Stimulated activated CD4-positive, alpha-beta T cell treated with anti-CD3 and anti-CD28 coated beads, Interleukin-1b, Interleukin-23, amount 100 ng/mL, for 24 hours (primary cell): ENCODE results near the gene TRIM24.

Experiments
- DNase-seq, 4 experiments: peaks; one replicate each; pipeline ENCODE4 v3.0.0-alpha.2; 2020; ENCODE audit warnings: low read depth in 4 of 4, low spot score in 1 of 4

Gene TRIM24

DNA sequence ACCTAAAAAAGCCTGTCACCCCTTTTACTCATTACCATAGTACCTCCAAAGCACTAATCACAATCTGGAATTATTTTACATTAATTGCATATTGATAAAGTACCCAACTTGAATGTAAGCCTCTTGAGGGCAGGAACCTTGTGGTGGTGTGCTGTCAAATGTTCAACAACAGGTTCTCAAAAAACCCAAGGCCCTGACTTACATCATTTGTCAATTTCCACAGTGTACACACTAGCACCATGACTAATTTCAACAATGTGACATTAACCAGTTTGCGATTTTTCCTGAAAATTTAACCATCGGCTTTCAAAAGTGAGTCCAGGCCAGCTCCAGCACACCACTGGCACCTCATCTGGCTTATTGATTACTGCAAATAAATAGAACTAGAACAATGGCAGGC lies 153.6 kb downstream of the TRIM24 start:
- DNase-seq = no peak

DNA sequence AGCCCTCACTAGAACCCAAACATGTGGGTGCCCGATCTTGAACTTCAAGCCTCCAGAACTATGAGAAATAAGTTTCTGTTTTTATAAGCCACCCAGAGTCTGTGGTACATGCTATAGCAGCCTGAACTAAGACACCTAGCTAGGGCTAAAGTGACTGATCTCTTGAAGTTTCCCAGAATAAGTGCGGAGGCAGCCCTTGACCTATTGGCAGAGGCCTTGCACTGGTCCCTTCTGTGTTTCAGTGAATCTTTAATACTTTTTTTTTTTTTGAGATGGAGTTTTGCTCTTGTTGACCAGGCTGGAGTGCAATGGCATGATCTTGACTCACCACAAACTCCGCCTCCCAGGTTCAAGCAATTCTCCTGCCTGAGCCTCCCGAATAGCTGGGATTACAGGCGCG lies 156.0 kb downstream of the TRIM24 start:
- no peak for DNase-seq

DNA sequence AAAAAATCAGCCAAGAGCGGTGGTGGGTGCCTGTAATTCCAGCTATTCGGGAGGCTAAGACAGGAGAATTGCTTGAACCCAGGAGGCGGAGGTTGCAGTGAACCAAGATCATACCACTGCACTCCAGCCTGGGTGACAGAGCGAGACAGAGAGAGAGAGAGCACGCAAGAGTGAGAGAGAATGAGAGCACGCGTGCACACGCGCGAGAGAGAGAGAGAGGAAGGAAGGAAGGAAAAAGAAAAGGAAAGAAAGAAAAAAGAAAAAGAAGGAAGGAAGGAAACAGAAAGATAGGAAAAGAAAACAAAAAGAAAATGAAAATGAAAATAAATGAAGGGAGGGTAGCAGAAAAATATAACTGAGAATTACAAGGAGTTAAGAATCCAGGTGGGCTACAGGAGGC lies 158.4 kb downstream of the TRIM24 start:
- DNase-seq = no peak

DNA sequence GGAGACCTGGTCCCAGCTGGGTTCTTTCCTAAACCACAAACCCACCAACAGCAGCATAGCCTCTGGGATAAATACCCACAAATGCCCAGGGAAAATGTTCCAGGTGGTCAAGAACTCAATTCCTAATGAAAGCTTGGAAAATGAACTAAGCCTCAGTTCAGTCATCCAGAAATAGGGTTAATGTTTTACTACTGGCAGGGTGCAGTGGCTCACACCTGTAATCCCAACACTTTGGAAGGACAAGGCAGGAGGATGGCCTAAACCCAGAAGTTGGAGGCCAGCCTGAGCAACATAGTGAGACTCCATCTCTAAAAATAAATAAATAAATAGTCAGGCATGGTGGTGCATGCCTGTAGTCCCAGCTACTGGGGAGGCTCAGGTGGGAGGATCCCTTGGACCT lies 158.9 kb downstream of the TRIM24 start:
- no peak for DNase-seq

DNA sequence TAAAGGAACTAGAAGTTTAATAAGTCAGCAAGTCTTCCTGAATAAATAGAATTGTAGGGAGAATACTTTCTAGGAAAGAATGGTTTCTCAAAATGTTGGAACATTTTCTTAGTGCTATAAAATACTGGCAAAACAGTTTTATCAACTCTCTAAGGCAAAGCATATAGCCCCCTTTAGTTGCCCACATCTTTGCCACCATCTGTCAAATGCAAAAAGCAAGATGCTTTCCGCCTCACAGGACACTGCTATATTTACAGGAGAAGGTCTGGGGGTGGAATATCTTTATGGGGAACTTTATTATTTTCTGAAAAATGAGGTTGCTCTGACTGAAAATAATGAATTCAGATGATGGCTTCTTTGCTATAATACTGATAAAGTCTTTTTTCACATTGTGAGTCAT lies 162.8 kb downstream of the TRIM24 start:
- DNase-seq = no peak

DNA sequence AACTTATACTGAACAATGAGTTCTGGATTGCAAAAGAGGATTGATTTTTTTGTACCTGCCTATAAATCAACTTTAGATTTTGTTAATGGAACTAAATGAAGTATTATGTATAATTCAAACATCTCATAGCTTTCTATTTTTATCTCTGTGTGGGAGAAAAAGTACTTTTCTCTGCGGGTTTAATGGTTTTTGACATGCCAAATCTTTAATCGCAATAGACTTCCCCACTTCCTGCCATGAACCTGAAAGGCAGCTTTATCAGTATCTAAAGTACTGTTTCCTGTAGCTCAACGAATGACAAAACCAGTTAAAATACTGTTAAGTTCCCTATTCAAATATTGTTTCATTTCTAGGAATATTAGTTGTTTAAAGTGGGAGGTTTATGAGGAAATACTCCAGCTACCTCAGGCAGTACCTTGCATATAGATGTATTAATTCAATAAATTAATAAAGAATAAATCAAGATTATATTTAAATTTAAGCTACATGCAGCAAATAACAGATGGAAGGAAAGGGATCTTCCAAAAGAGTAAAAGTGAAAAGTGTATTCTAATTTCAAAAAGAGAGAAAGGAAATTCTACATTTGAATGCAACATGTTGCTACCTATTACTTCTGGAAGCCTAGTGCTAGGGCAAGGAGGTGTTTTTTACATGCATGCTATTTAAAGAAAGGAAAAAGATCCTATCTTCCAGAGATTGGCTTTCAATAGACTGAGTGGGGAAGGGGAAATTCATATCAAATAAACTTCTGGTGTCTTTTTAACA lies 165.2 kb downstream of the TRIM24 start:
- DNase-seq = no peak

DNA sequence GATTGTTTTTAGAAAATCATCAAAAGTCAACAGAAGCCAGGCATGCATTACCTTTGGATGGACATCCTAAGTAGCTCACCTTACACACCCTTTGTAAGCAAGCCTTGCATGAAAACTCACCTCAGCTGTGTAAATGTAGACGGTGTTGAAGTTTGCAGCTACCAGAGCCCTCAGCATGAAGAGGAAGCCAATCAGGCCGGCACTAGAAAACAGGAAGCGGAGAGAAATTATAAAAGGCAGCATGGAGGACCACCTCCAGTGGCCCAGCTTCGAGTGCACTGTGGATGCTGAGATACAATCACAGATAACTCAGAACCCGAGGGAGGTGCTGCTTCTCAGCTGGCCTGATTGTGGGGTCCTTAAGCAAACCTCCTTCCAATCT lies 165.8 kb downstream of the TRIM24 start:
- DNase-seq = no peak

DNA sequence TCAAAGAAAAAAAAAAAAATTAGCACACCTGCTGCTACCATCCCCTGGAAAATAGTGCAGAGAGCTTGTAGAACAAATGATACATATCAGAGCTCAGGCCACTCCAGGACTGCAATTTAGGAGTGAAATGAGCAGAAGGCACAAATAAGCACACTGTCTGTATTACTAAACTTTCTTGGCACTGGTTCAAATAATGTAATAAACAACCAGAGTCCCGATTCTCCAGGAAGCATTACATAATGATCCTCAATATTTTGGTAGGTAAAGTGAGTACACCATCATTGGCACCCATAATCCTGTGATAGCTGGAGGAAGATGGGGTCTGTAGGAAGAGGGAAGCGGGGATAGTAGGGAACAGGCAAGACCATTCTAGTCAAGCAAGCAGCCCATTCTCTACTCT lies 166.8 kb downstream of the TRIM24 start:
- no peak for DNase-seq

DNA sequence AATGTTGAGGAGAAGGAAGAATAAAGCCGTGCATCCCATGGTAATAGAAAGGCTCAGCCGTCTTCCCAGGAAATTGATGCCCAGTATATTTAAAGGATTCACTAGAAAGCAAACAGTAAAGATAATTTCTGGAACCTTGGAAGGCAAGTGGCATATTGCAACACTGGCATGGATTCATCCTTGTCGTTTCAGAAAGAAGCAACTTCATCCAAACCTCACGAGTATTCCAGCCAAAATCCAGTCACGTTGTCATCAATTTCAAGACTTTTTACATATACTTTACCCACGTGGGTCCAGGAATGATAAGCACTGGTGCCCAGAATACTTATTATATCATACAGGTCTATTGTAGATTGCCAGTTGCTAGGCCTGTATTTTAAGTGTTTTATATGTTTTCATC lies 167.3 kb downstream of the TRIM24 start:
- DNase-seq = no peak

DNA sequence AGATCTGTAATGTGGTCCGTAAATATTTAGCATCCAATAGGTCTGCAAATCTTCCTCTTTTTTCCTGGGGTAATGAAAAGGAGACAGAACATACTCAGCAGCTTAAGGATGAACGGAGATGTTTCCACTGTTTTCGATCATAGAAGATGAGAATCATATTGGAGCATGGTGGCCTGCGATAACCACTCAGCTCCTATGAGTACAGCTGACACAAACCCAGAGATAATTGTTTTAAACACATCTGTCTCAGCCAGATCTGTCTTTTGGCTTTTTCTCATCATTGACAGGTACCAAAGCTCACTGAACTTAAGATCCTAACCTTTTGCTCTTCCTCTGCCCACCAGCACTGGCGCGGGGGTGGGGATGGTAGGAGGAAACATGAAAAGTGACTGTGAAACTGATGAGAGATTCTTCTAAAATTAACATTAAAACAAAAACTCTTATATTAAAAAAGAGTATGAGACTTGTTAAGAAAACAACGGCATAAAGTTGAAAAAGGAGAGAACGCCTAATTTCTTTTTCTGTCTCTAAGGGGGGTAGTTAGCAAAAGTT lies 170.1 kb downstream of the TRIM24 start:
- no peak for DNase-seq

DNA sequence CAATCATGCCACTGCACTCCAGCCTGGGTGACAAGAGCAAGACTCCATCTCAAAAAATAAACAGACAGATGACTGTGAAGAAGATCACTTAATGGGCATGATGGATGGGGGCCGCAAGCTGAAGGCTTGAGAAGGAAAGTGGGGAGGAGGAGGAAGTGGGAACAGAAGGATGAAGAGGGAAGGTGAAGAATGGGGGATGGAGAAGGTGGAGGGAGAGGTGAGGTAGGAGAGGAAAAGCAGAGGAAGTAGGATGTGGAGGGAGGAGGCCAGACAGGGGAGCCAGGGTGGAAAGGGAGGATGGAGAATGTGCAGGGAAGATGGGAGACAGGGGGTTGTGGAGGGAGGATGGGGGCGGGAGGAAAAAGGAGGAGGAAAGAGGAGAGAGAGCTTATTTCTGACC lies 172.3 kb downstream of the TRIM24 start:
- no peak for DNase-seq

DNA sequence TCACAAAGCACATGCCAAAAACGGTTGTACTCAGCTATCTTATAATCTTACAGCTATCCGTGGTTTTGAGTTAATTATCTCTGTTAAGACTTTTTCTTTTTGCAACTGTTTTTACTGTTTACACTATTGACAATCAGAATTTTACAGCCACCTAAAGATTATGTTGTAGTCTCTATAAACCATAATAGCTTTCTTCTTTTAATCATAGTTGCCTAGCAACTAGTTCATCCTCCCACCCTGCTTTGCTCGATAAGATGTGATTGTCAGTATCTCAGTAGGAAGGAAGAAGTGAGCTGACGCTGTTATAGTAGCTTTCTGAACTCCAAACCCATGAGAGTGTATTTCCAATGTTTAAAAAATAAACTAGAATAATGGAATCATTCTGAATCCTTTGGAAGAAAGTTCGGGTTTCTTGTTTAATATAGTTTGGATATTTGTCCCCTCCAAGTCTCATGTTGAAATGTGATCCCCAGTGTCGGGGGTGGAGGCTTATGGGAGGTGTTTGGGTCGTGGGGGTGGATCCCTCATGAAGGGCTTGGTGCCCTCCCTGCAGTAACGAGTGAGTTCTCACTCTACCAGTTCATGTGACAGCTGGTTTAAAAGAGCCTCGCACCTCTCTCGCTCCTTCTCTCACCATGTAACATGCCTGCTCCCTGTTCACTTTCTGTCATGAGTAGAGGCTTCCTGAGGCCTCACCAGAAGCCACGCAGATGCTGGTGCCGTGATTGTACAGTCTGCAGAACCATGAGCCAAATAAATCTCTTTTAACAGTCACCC lies 173.0 kb downstream of the TRIM24 start:
- no peak for DNase-seq
